Stimulated activated CD4-positive, alpha-beta T cell treated with anti-CD3 and anti-CD28 coated beads, Interleukin-1b, Interleukin-23, amount 100 ng/mL, for 1 hour (primary cell): ENCODE data around the gene KRT74.

ENCODE experiments used
- DNase-seq, 2 donors: peaks; one replicate each; pipeline ENCODE4 v3.0.0-alpha.2; 2020; ENCODE audit warnings: low read depth in 2 of 2

KRT74 gene

GRCh38 chr12:52539083-52539820 is 34.4 kb downstream of the KRT74 start:
- DNase-seq: no peak

- DNase-seq: no peak
Measured at GRCh38 chr12:52537101-52537500, 36.5 kb downstream of the KRT74 start.

GRCh38 chr12:52535574-52535973 is 38.1 kb downstream of the KRT74 start:
- no peak for DNase-seq

GRCh38 chr12:52534482-52534881 is 39.2 kb downstream of the KRT74 start:
- DNase-seq: no peak

- DNase-seq: no peak
Measured at GRCh38 chr12:52533686-52534470, 39.8 kb downstream of the KRT74 start.

GRCh38 chr12:52532636-52533035 is 41.0 kb downstream of the KRT74 start:
- no peak for DNase-seq

GRCh38 chr12:52531566-52532300 is 41.9 kb downstream of the KRT74 start:
- no peak for DNase-seq

GRCh38 chr12:52530905-52531304 is 42.7 kb downstream of the KRT74 start:
- no peak for DNase-seq

- DNase-seq: no peak
Measured at GRCh38 chr12:52530366-52530765, 43.3 kb downstream of the KRT74 start.

- DNase-seq: no peak
Measured at GRCh38 chr12:52529846-52530245, 43.8 kb downstream of the KRT74 start.

GRCh38 chr12:52529417-52529816 is 44.2 kb downstream of the KRT74 start:
- no peak for DNase-seq

- no peak for DNase-seq
Measured at GRCh38 chr12:52528641-52529143, 45.0 kb downstream of the KRT74 start.

- DNase-seq: no peak
Measured at GRCh38 chr12:52527121-52527800, 46.4 kb downstream of the KRT74 start.

GRCh38 chr12:52526511-52526951 is 47.1 kb downstream of the KRT74 start:
- no peak for DNase-seq

- no peak for DNase-seq
Measured at GRCh38 chr12:52525661-52526499, 47.8 kb downstream of the KRT74 start.

- DNase-seq: no peak
Measured at GRCh38 chr12:52524898-52525591, 48.6 kb downstream of the KRT74 start.

- no peak for DNase-seq
Measured at GRCh38 chr12:52524241-52524897, 49.3 kb downstream of the KRT74 start.

- no peak for DNase-seq
Measured at GRCh38 chr12:52523824-52524223, 49.8 kb downstream of the KRT74 start.

GRCh38 chr12:52522346-52523011 is 51.2 kb downstream of the KRT74 start:
- no peak for DNase-seq
